Effector memory CD8-positive, alpha-beta T cell (primary cell): ENCODE measurements around the gene LDLRAD3.

Experiments used
- ATAC-seq: fragments of 150-1000 bp; cut with Tn5 transposase; replicated peaks from 2 replicates; pipeline ENCODE4 v1.10.0; 2021; ENCODE audit warnings: mild to moderate bottlenecking, moderate library complexity
- DNase-seq, 3 experiments: peaks; one replicate each; pipeline ENCODE4 v3.0.0; 2021
- H3K27ac Mint-ChIP-seq, 2 donors: one replicate each; pipeline ENCODE4 v1.8.0; 2022; ENCODE audit warnings: mild to moderate bottlenecking in 2 of 2, mixed read lengths in 2 of 2, moderate library complexity in 2 of 2
- H3K27me3 Mint-ChIP-seq, 2 donors: one replicate each; pipeline ENCODE4 v1.8.0; 2022; ENCODE audit warnings: mixed read lengths in 2 of 2
- H3K36me3 Mint-ChIP-seq: one replicate; pipeline ENCODE4 v1.8.0; 2022; ENCODE audit warnings: mild to moderate bottlenecking, moderate library complexity, mixed read lengths; ENCODE audit not compliant: insufficient read depth
- H3K4me1 Mint-ChIP-seq, 2 donors: one replicate each; pipeline ENCODE4 v1.8.0; 2022; ENCODE audit warnings: low read depth in 2 of 2, mixed read lengths in 2 of 2
- H3K4me3 Mint-ChIP-seq, 2 donors: one replicate each; pipeline ENCODE4 v1.8.0; 2022; ENCODE audit warnings: mild to moderate bottlenecking in 2 of 2, mixed read lengths in 2 of 2, moderate library complexity in 2 of 2
- H3K9me3 Mint-ChIP-seq, 2 donors: one replicate each; pipeline ENCODE4 v1.8.0; 2022; ENCODE audit warnings: mixed read lengths in 2 of 2

LDLRAD3 gene

DNA sequence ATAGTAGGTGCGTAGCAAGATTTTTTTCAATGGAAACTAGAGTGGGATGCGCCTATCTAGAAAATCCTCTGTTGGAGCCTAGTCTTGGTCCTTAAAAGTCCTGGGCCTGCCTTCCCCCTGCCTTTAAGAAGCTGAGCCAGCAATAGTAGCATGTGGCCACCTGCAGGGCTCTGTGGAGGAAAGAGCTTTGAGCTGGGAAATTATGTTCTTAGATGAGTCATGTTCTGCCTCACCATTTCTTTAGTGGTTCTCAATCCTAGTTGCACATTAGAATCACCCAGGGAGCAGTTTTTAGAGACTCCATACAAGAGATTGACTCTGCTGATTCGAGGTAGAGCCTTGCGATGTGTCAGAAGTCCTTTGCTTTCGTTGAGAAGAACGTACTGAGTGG is 211.9 kb downstream of the LDLRAD3 start:
- Mint-ChIP-seq H3K27me3 (peaks cover 18 to 62% of the 10 kb centered on the region in 2 donors), H3K36me3 (no peaks in the 10 kb centered on the region), H3K4me1 (no peaks in the 10 kb centered on the region), H3K4me3 (no peak overlapping the region), H3K9me3 (no peaks in the 10 kb centered on the region), H3K27ac (no peak overlapping the region)
- DNase-seq (no peak), ATAC-seq (no peak)

DNA sequence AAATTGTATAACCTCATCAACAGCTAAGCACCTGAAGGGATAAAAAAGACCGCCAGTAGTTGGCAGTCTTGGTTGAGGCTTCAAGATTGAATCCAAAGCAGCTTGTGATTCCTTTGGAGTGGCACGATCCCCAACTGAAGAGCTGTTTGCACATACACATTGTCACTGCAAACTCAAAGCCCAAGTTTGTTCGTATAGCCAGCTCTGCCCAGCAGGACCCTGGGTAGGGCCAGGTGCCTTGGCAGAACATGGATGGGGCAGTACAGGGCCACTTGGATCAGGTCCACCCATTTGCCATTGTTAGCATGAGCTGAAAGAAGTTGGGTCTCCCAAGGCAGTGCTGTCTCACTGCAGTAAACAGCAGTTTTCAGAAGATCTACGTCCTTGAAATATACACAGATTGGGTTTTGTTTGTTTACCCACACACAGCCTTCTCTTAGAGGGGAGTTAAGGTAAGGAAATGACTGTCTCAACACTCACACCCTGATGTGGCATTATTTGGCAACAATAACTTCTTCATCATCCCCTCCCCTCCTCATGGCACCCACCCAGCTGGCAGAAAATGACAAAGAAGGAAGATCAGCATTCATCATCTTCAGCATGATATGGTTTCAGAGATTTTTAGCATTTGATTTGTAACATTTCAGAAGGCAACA is 212.4 kb downstream of the LDLRAD3 start:
- DNase-seq (no peak), ATAC-seq (no peak)
- no peaks in the 10 kb centered on the region for H3K9me3 Mint-ChIP-seq
- H3K27ac Mint-ChIP-seq, result no peak overlapping the region
- peaks cover 18 to 57% of the 10 kb centered on the region in 2 donors for H3K27me3 Mint-ChIP-seq
- no peaks in the 10 kb centered on the region for H3K4me1 Mint-ChIP-seq
- no peaks in the 10 kb centered on the region for H3K36me3 Mint-ChIP-seq
- H3K4me3 Mint-ChIP-seq, result no peak overlapping the region

- Mint-ChIP-seq H3K36me3 (no peaks in the 10 kb centered on the region), H3K27ac (no peak overlapping the region), H3K4me1 (no peaks in the 10 kb centered on the region), H3K9me3 (no peaks in the 10 kb centered on the region), H3K27me3 (peaks cover 18 to 50% of the 10 kb centered on the region in 2 donors), H3K4me3 (no peak overlapping the region)
- DNase-seq, result no peak
- no peak for ATAC-seq
Measured at GRCh38 chr11:36156817-36157519, 213.1 kb downstream of the LDLRAD3 start.

GRCh38 chr11:36160091-36160490 is 216.2 kb downstream of the LDLRAD3 start:
- ATAC-seq (no peak), DNase-seq (no peak)
- Mint-ChIP-seq H3K9me3 (no peaks in the 10 kb centered on the region), H3K4me3 (no peak overlapping the region), H3K27ac (no peak overlapping the region), H3K4me1 (no peaks in the 10 kb centered on the region), H3K27me3 (peaks cover 6 to 55% of the 10 kb centered on the region in 2 donors), H3K36me3 (no peaks in the 10 kb centered on the region)

DNA sequence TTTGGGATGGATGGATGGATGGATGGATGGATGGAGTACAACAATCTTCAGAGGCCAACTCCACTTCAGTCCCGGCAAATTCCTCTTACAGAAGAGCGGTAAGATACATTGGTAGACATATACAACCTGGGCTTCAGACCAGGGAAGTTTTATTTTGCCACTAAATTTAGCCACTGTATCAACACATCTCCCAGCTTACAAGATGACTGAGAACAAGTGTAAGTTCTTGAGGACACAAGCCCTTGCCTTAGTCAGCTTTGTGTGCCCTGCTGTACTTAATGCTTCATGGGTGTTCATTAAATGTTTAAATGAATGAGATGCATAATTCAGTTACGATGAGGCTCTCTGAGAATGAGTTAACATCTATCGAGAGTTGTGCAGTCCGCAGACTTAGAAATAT is 217.7 kb downstream of the LDLRAD3 start:
- no peaks in the 10 kb centered on the region for H3K36me3 Mint-ChIP-seq
- DNase-seq (no peak), ATAC-seq (no peak)
- no peaks in the 10 kb centered on the region for H3K9me3 Mint-ChIP-seq
- no peak overlapping the region for H3K4me3 Mint-ChIP-seq
- no peaks in the 10 kb centered on the region for H3K4me1 Mint-ChIP-seq
- H3K27ac Mint-ChIP-seq, result no peak overlapping the region
- H3K27me3 Mint-ChIP-seq, result peaks cover 6 to 59% of the 10 kb centered on the region in 2 donors

DNA sequence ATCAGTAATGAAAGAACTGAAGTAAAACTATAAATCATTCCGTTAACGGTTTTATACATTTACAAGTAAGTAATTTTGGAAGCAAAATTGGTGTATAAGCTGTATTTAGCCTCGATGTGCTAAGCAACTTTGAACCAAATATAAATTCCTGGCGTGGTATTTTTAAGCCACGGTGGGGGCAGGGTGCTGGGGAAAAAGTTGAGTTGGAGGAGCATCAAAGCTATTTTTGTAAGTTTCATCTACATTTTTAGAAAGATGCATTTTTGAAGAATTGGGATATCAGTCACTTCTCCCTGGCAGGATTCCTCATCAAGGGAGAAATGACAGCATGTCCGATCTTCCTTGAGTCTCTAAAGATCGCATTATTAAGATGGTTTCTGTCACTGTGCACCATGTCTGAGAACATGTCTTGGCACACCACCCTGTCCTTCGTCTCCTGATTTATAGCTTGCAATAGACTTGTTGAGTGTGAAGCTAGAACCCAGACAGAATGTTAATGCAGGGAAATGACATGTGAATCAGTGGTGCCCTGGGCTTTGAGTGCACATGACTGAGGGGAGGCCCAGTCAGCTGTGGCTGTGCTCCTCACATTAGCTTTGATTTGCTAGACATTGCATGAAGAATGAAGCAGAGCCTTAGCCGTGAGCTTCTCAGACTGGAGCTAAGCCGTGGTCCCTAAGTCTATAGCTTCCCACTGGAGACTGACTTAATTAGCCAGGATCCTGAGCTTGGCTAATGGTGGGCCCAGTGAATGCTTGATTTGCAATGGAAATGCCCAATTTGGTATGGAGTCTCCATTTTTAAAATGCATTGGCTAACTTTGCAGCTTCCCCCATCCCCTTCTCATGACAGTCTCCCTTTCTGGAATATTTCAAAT is 218.4 kb downstream of the LDLRAD3 start:
- Mint-ChIP-seq H3K27ac (no peak overlapping the region), H3K9me3 (no peaks in the 10 kb centered on the region)
- ATAC-seq, result no peak

DNA sequence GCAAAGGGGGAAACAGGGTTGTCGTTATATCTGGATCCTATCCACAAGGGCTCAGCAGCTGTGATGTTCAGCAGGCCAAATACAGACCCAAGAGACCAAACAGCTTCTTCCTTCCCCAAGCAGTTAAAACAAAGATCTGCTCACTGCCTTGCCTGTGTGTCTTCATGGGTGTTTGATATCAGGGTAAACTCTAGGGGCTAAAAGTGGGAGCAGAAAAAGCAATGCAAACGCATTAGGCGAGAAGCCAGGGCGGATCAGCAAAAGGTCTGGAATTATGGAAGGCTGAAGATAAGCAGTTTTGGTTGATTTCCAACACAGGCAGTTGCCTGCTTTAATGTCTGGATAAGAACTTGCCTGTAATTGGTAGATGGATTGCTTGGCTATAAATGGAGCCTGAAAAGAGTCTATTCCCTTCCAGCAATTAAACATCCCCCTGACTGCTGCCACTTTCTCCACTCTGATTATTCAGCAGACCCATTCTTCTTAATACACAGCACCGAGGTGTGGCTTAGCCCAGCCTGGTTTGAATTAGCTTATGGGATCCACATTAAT is 219.1 kb downstream of the LDLRAD3 start:
- no peaks in the 10 kb centered on the region for H3K4me1 Mint-ChIP-seq
- no peaks in the 10 kb centered on the region for H3K36me3 Mint-ChIP-seq
- DNase-seq (no peak), ATAC-seq (no peak)
- peaks cover 6 to 57% of the 10 kb centered on the region in 2 donors for H3K27me3 Mint-ChIP-seq
- no peaks in the 10 kb centered on the region for H3K9me3 Mint-ChIP-seq
- H3K4me3 Mint-ChIP-seq, result no peak overlapping the region
- H3K27ac Mint-ChIP-seq, result no peak overlapping the region

More for the DNA sequence above, 218.4 kb downstream of the LDLRAD3 start:
- no peaks in the 10 kb centered on the region for H3K36me3 Mint-ChIP-seq
- no peaks in the 10 kb centered on the region for H3K4me1 Mint-ChIP-seq
- H3K27me3 Mint-ChIP-seq, result peaks cover 6 to 59% of the 10 kb centered on the region in 2 donors
- no peak overlapping the region for H3K4me3 Mint-ChIP-seq
- no peak for DNase-seq

GRCh38 chr11:36164506-36165250 is 220.8 kb downstream of the LDLRAD3 start:
- Mint-ChIP-seq H3K27me3 (peaks cover 6 to 49% of the 10 kb centered on the region in 2 donors), H3K9me3 (no peaks in the 10 kb centered on the region), H3K27ac (no peak overlapping the region), H3K4me3 (no peak overlapping the region), H3K36me3 (no peaks in the 10 kb centered on the region), H3K4me1 (no peaks in the 10 kb centered on the region)
- ATAC-seq, result no peak
- DNase-seq, result no peak

DNA sequence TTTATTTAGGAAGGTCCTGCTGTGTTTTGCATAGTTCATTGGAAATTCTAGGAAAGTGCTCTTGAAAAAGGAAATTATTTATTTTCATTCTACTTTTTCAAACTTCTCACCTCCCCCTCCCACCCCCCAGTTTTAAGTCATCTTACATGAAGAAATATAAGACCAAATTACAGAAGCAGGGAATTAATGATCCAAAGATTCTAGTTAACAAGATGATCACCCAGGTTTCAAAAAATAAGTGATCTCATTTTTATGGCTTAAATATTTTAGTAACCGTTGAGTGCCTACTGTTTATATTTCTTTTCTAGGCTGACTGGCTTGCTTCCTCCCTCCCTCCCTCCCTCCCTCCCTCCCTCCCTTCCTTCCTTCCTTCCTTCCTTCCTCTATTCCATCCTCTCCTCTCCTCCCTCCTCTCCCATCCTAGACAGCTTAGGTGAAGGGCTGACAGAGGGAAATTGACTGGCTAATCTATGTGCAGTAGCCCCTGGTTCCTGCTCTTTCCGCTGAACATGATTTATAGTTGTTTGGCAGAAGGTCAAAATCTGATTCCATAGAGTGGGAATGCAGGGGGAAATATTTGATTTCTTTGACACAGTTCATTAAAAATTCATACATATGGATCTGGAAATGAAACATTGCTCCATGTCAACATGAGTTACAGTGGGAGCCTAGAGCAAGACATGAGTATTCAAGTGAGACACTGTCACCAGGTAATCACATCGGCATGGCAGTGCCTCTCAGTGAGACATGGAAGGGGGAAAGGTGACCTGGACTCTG is 221.9 kb downstream of the LDLRAD3 start:
- H3K4me1 Mint-ChIP-seq, result no peaks in the 10 kb centered on the region
- H3K9me3 Mint-ChIP-seq, result no peaks in the 10 kb centered on the region
- no peak overlapping the region for H3K27ac Mint-ChIP-seq
- H3K36me3 Mint-ChIP-seq, result no peaks in the 10 kb centered on the region
- DNase-seq (no peak), ATAC-seq (no peak)
- no peak overlapping the region for H3K4me3 Mint-ChIP-seq
- H3K27me3 Mint-ChIP-seq, result peaks cover 6 to 44% of the 10 kb centered on the region in 2 donors

- Mint-ChIP-seq H3K36me3 (no peaks in the 10 kb centered on the region), H3K9me3 (no peaks in the 10 kb centered on the region), H3K27ac (no peak overlapping the region), H3K4me1 (no peaks in the 10 kb centered on the region), H3K4me3 (no peak overlapping the region), H3K27me3 (peaks cover 17 to 42% of the 10 kb centered on the region in 2 donors)
- no peak for ATAC-seq
- no peak for DNase-seq
Measured at GRCh38 chr11:36167073-36167472, 223.2 kb downstream of the LDLRAD3 start.

DNA sequence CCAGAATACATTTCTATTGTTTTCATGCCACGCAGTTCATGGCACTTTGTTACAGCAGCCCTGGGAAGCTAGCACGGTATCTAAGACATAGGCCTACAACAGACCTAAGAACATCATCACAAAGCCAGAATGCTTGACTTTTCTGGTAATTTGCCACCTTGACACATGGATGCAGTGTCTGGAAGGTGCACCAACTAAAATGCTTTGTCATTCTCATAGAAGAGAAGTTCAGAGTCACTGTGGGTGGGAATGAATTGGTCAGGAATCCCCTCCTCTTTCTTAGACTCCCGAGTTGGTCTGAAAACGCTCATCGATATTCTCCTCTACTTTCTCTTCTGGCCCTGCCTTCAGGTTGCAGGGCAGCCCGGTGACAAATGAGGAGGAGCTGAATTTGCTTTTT is 223.9 kb downstream of the LDLRAD3 start:
- Mint-ChIP-seq H3K27me3 (peaks cover 18 to 36% of the 10 kb centered on the region in 2 donors), H3K4me3 (no peak overlapping the region), H3K4me1 (no peaks in the 10 kb centered on the region), H3K9me3 (no peaks in the 10 kb centered on the region), H3K36me3 (no peaks in the 10 kb centered on the region), H3K27ac (no peak overlapping the region)
- DNase-seq (no peak), ATAC-seq (no peak)

GRCh38 chr11:36177836-36178235 is 234.0 kb downstream of the LDLRAD3 start:
- Mint-ChIP-seq H3K4me3 (no peak overlapping the region), H3K27ac (no peak overlapping the region), H3K36me3 (no peaks in the 10 kb centered on the region), H3K9me3 (no peaks in the 10 kb centered on the region), H3K27me3 (peaks cover 32 to 51% of the 10 kb centered on the region in 2 donors), H3K4me1 (peaks cover 0 to 7% of the 10 kb centered on the region in 2 donors)
- DNase-seq (no peak), ATAC-seq (no peak)
